ENCODE data around the gene SMTN.

The SMTN gene

GRCh38 chr22:31125521-31126117, 44.5 kb downstream of the SMTN start:
- in situ Hi-C loops (cut with HindIII; ENCODE audit: low sequenced_read_pairs), result no loop called here

- in situ Hi-C loops (cut with HindIII; ENCODE audit: low sequenced_read_pairs), result no loop called here
These were observed 45.2 kb downstream of the SMTN start for GRCh38 chr22:31126128-31126868.

- in situ Hi-C loops (cut with HindIII; ENCODE audit: low sequenced_read_pairs), result no loop called here
These were observed 45.7 kb downstream of the SMTN start for GRCh38 chr22:31126869-31127175.

GRCh38 chr22:31127181-31127772, 46.2 kb downstream of the SMTN start:
- in situ Hi-C loops (cut with HindIII; ENCODE audit: low sequenced_read_pairs), result no loop called here

- in situ Hi-C loops (cut with HindIII; ENCODE audit: low sequenced_read_pairs), result no loop called here
These were observed 47.0 kb downstream of the SMTN start for GRCh38 chr22:31128156-31128555.

GRCh38 chr22:31130873-31131272, 49.8 kb downstream of the SMTN start:
- in situ Hi-C loops (cut with HindIII; ENCODE audit: low sequenced_read_pairs), result no loop called here

GRCh38 chr22:31133911-31134310, 52.8 kb downstream of the SMTN start:
- in situ Hi-C loops (cut with HindIII; ENCODE audit: low sequenced_read_pairs), result no loop called here

- in situ Hi-C loops (cut with HindIII; ENCODE audit: low sequenced_read_pairs), result no loop called here
These were observed 53.6 kb downstream of the SMTN start for GRCh38 chr22:31134688-31135087.

- in situ Hi-C loops (cut with HindIII; ENCODE audit: low sequenced_read_pairs), result no loop called here
These were observed 54.6 kb downstream of the SMTN start for GRCh38 chr22:31135706-31136105.

- in situ Hi-C loops (cut with HindIII; ENCODE audit: low sequenced_read_pairs), result no loop called here
These were observed 55.0 kb downstream of the SMTN start for GRCh38 chr22:31136155-31136554.

GRCh38 chr22:31136711-31137110, 55.6 kb downstream of the SMTN start:
- in situ Hi-C loops (cut with HindIII; ENCODE audit: low sequenced_read_pairs), result no loop called here

GRCh38 chr22:31137721-31138120, 56.6 kb downstream of the SMTN start:
- in situ Hi-C loops (cut with HindIII; ENCODE audit: low sequenced_read_pairs), result no loop called here

- in situ Hi-C loops (cut with HindIII; ENCODE audit: low sequenced_read_pairs), result no loop called here
These were observed 57.0 kb downstream of the SMTN start for GRCh38 chr22:31138126-31138525.

- in situ Hi-C loops (cut with HindIII; ENCODE audit: low sequenced_read_pairs), result no loop called here
These were observed 57.9 kb downstream of the SMTN start for GRCh38 chr22:31139066-31139465.

- in situ Hi-C loops (cut with HindIII; ENCODE audit: low sequenced_read_pairs), result no loop called here
These were observed 59.0 kb downstream of the SMTN start, which contains the start of gene PLA2G3 for GRCh38 chr22:31139866-31140716. Gene PLA2G3, minus strand, starts transcription at chr22:31140508. Its CDS starts 154 bp downstream, at chr22:31140354.

- in situ Hi-C loops (cut with HindIII; ENCODE audit: low sequenced_read_pairs), result no loop called here
These were observed 59.6 kb downstream of the SMTN start for GRCh38 chr22:31140746-31141145.

GRCh38 chr22:31141551-31141950, 60.4 kb downstream of the SMTN start:
- in situ Hi-C loops (cut with HindIII; ENCODE audit: low sequenced_read_pairs), result no loop called here

GRCh38 chr22:31142285-31142684, 61.2 kb downstream of the SMTN start:
- in situ Hi-C loops (cut with HindIII; ENCODE audit: low sequenced_read_pairs), result no loop called here

GRCh38 chr22:31143038-31143437, 61.9 kb downstream of the SMTN start:
- in situ Hi-C loops (cut with HindIII; ENCODE audit: low sequenced_read_pairs), result no loop called here

GRCh38 chr22:31143537-31143936, 62.4 kb downstream of the SMTN start:
- in situ Hi-C loops (cut with HindIII; ENCODE audit: low sequenced_read_pairs), result no loop called here

- in situ Hi-C loops (cut with HindIII; ENCODE audit: low sequenced_read_pairs), result no loop called here
These were observed 63.1 kb downstream of the SMTN start for GRCh38 chr22:31144223-31144622.

All from DLD1 (cell line).